B cell (primary cell): ENCODE results near the gene AUTS2.

Source experiments
- EZH2 ChIP-seq: IDR thresholded peaks from 2 replicates; pipeline ENCODE4 v1.6.1; 2012; ENCODE audit warnings: borderline replicate concordance, low read depth, mild to moderate bottlenecking, moderate library complexity, low read length; ENCODE audit not compliant: insufficient read depth, poor library complexity, severe bottlenecking
- TF ChIP-seq, protein P1 (sequence below): fragments of 200-600 bp; IDR thresholded peaks from one replicate; pipeline ENCODE4 v1.8.0; 2022; ENCODE audit warnings: antibody characterized with exemption, mild to moderate bottlenecking

DNA sequence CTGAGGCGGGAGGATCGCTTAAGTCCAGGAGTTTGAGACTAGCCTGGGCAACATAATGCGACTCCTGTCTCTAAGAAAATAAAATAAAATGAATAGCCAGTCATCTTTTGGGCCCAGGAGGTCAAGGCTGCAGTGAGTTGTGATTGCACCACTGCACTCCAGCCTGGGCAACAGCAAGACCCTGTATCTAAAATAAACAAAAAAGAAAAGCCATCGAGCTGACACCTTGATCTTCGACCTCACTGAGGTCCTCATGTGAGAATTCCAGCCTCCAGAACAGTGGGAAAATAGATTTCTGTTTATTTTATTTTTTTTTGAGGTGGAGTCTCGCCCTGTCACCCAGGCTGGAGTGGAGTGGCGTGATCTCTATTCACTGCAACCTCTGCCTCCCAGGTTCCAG is 1232.2 kb downstream of the AUTS2 start:
- TF ChIP-seq, protein P1, sequence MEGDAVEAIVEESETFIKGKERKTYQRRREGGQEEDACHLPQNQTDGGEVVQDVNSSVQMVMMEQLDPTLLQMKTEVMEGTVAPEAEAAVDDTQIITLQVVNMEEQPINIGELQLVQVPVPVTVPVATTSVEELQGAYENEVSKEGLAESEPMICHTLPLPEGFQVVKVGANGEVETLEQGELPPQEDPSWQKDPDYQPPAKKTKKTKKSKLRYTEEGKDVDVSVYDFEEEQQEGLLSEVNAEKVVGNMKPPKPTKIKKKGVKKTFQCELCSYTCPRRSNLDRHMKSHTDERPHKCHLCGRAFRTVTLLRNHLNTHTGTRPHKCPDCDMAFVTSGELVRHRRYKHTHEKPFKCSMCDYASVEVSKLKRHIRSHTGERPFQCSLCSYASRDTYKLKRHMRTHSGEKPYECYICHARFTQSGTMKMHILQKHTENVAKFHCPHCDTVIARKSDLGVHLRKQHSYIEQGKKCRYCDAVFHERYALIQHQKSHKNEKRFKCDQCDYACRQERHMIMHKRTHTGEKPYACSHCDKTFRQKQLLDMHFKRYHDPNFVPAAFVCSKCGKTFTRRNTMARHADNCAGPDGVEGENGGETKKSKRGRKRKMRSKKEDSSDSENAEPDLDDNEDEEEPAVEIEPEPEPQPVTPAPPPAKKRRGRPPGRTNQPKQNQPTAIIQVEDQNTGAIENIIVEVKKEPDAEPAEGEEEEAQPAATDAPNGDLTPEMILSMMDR = no peak
- no peak for TF ChIP-seq EZH2
